Measurements from ENCODE around the gene PLEKHA3.

- no peak for TF ChIP-seq CTCF (IDR thresholded peaks at IDR 0.05; ENCODE audit: insufficient read depth, low read length, poor library complexity, severe bottlenecking)
- no peak for TF ChIP-seq EZH2phosphoT487 (conservative IDR thresholded peaks at IDR 0.05; ENCODE audit: low read length)
These were observed 15.8 kb downstream of the PLEKHA3 start for GRCh38 chr2:178496049-178496448.

Data from SU-DHL-6 (cell line).